ENCODE measurements around the gene MYCT1. TPM values are rescaled to one million over a fixed set of nuclear protein-coding genes. Genes with fewer than 3 reads are reported as not detected.

Gene MYCT1
- total and polyA plus RNA-seq, 2 of the 8 experiments (the other 6 are each of a cell fraction or from before 2014, with no cell fraction given) = 0.39 to 3.3 TPM

DNA sequence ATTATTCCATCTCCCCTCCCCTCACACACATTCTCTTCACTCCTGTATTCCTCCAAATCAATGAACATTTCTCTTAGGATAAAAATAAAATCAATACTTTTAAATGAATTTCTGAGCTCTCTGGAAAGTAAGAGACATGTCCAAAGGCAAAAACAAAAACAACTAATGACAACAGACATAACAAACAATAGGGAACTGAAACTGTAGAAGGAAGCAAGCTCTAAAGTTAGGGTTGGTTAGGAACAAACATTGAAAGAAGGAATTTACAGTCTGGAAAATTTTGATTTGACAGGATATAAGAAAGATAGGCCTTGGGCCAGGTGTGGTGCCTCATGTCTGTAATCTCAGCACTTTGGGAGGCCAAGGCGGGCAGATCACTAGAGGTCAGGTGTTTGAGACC lies 17.5 kb upstream of the MYCT1 start:
- Histone ChIP-seq H3K4me1 (replicated peaks in 1 of 4; ENCODE audit: control insufficient read depth in 3 of 4, insufficient read depth in 4 of 4, low read length in 3 of 4) (peaks cover 0 to 17% (median 4%) of the 10 kb centered on the region in 4 experiments; a peak in 2 of 7 replicates), H3K23me2 (ENCODE audit: low read depth, low read length) (0 out of 2 replicates have a peak, but pooled peaks cover 1% of the 10 kb centered on the region), H2BK20ac (ENCODE audit: low read length) (no peak overlapping the region), H4K5ac (ENCODE audit: insufficient read length, low read depth, low read length) (no peak overlapping the region), H4K91ac (replicated peaks; ENCODE audit: insufficient read length, low read length) (no peak overlapping the region), H2BK120ac (replicated peaks; ENCODE audit: low read depth, low read length) (no peak overlapping the region), H3K18ac (ENCODE audit: extremely low read depth, low read length) (no peak overlapping the region), H3K56ac (replicated peaks; ENCODE audit: insufficient read length, low read depth, low read length) (no peak overlapping the region), H2BK12ac (ENCODE audit: low read depth, low read length) (0 out of 2 replicates have a peak overlapping the region, but pooled peaks have one; percentile 17), H3K9me3 (ENCODE audit: insufficient read depth in 2 of 2, low read depth in 1 of 2, low read length in 1 of 2) (no peaks in the 10 kb centered on the region), H3K79me1 (ENCODE audit: low read depth, low read length) (no peaks in the 10 kb centered on the region), H2BK15ac (ENCODE audit: low read length) (no peak overlapping the region), H3K9ac (replicated peaks in 1 of 4; ENCODE audit: extremely low read depth in 1 of 4, low read depth in 3 of 4, low read length in 3 of 4) (no peak overlapping the region), H3K14ac (ENCODE audit: insufficient read length) (no peak overlapping the region), H3K23ac (ENCODE audit: insufficient read length) (no peak overlapping the region), H3K4ac (replicated peaks; ENCODE audit: insufficient read length, low read depth, low read length) (no peak overlapping the region), H3K4me3 (ENCODE audit: extremely low read depth in 1 of 4, insufficient read depth in 2 of 4, low read depth in 3 of 4, low read length in 4 of 4) (no peak overlapping the region), H2BK5ac (ENCODE audit: low read depth, low read length) (peak overlapping the region; percentile 63; the same call in 1 of the 2 replicates), H3K27ac (ENCODE audit: low read depth, low read length) (no peak overlapping the region), H2AFZ (ENCODE audit: low read length) (no peak overlapping the region), H3K27me3 (replicated peaks in 1 of 4; ENCODE audit: control insufficient read depth in 3 of 4, extremely low read depth in 1 of 4, insufficient read depth in 3 of 4, low read length in 3 of 4) (no peaks in the 10 kb centered on the region), H3K4me2 (ENCODE audit: insufficient read depth in 1 of 2, low read depth in 2 of 2, low read length in 2 of 2) (no peak overlapping the region), H4K20me1 (replicated peaks in 1 of 2; ENCODE audit: control insufficient read depth in 1 of 2, insufficient read depth in 2 of 2, low read length in 2 of 2) (no peaks in the 10 kb centered on the region), H3K79me2 (ENCODE audit: control insufficient read depth in 1 of 2, insufficient read depth in 2 of 2, low read length in 2 of 2) (no peaks in the 10 kb centered on the region), H4K8ac (ENCODE audit: extremely low read depth, insufficient read depth, low read length) (no peak overlapping the region), H2AK5ac (ENCODE audit: low read depth, low read length) (no peak overlapping the region), H3K36me3 (ENCODE audit: control insufficient read depth in 2 of 4, insufficient read depth in 4 of 4, low read length in 3 of 4) (no peaks in the 10 kb centered on the region)
- DNase-seq (ENCODE audit: low read depth in 1 of 2, low spot score in 2 of 2) = no peak
- CTCF ChIA-PET (ENCODE audit: partially characterized antibody) = interaction anchor here (0.9 kb wide), 1 partner anchor 34 kb away, joined by 3 read pairs; no protein-coding TSS in a partner anchor
- POLR2A ChIA-PET (ENCODE audit: partially characterized antibody) = no interaction called here
- no peak for FAIRE-seq
- WGBS, 2 experiments (ENCODE audit: extremely low coverage in 1 of 2, insufficient coverage in 1 of 2, insufficient read length in 1 of 2, insufficient replicate concordance in 2 of 2, low coverage in 1 of 2, low lambda C conversion rate in 2 of 2, missing lambda C conversion rate in 1 of 2) = 90% methylated on average over 1 of the region's 1 CpG; no CpG with 5 or more reads in 1 of the 2 experiments
- no peak for TF ChIP-seq KDM5A (IDR thresholded peaks at IDR 0.05; ENCODE audit: low read length)
- no peak for TF ChIP-seq RAD21 (IDR thresholded peaks at IDR 0.05 in 1 of 2, conservative IDR thresholded peaks at IDR 0.05 in 1 of 2; ENCODE audit: low read depth in 2 of 2, low read length in 2 of 2)
- TF ChIP-seq SP2 (IDR thresholded peaks at IDR 0.05; ENCODE audit: low read length) = no peak
- no peak for TF ChIP-seq RBBP5 (IDR thresholded peaks at IDR 0.05; ENCODE audit: borderline replicate concordance, low read depth, low read length)
- no peak for TF ChIP-seq RXRA (IDR thresholded peaks at IDR 0.05; ENCODE audit: insufficient read depth, low read depth, low read length)
- TF ChIP-seq CHD1 (IDR thresholded peaks at IDR 0.05; ENCODE audit: low read depth, low read length) = no peak
- TF ChIP-seq BACH1 (IDR thresholded peaks at IDR 0.05; ENCODE audit: low read length) = no peak
- TF ChIP-seq SIX5 (IDR thresholded peaks at IDR 0.05; ENCODE audit: low read depth, low read length) = no peak
- no peak for TF ChIP-seq SP4 (IDR thresholded peaks at IDR 0.05; ENCODE audit: low read length)
- TF ChIP-seq ZNF274 (IDR thresholded peaks at IDR 0.05; ENCODE audit: borderline replicate concordance, extremely low read depth, low read length) = no peak
- TF ChIP-seq POLR2AphosphoS5 (IDR thresholded peaks at IDR 0.05; ENCODE audit: low read depth, low read length) = no peak
- TF ChIP-seq HDAC6 (IDR thresholded peaks at IDR 0.05; ENCODE audit: low read depth, low read length) = no peak
- TF ChIP-seq, protein P1, sequence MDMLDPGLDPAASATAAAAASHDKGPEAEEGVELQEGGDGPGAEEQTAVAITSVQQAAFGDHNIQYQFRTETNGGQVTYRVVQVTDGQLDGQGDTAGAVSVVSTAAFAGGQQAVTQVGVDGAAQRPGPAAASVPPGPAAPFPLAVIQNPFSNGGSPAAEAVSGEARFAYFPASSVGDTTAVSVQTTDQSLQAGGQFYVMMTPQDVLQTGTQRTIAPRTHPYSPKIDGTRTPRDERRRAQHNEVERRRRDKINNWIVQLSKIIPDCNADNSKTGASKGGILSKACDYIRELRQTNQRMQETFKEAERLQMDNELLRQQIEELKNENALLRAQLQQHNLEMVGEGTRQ (IDR thresholded peaks at IDR 0.05; ENCODE audit: low read length) = no peak
